HEK293T (cell line): ENCODE data around the gene NUDT19.

Source experiments
- CTCF ChIA-PET: fragments of 350-600 bp; formaldehyde crosslinking; extraction: SDS; loops from one replicate; lab custom pipeline; 2021; ENCODE audit warnings: antibody characterized with exemption, inconsistent platforms; lab: Yijun Ruan, JAX
- POLR2A ChIA-PET: fragments of 350-600 bp; formaldehyde crosslinking; extraction: SDS; loops from one replicate; lab custom pipeline; 2020; ENCODE audit warnings: antibody characterized with exemption, inconsistent platforms; lab: Yijun Ruan, JAX
- DNase-seq: peaks from one replicate; pipeline ENCODE4 v3.0.0; 2012; ENCODE audit warnings: mixed read lengths; ENCODE audit errors: extremely low spot score
- ARNT ChIP-seq: fragments of 450-650 bp; IDR thresholded peaks from 2 replicates; pipeline ENCODE4 v1.6.1; 2017; ENCODE audit warnings: mild to moderate bottlenecking
- BHLHE40 ChIP-seq: fragments of 450-650 bp; IDR thresholded peaks from 2 replicates; pipeline ENCODE4 v1.6.1; 2016; ENCODE audit warnings: mild to moderate bottlenecking, moderate library complexity, borderline replicate concordance
- CTBP1 ChIP-seq: fragments of 450-650 bp; IDR thresholded peaks from 2 replicates; pipeline ENCODE4 v1.6.1; 2016; ENCODE audit warnings: borderline replicate concordance
- ELF4 ChIP-seq: fragments of 450-650 bp; IDR thresholded peaks from 2 replicates; pipeline ENCODE4 v1.6.1; 2017; ENCODE audit warnings: antibody characterized with exemption
- FOXA1 ChIP-seq: fragments of 450-650 bp; IDR thresholded peaks from 2 replicates; pipeline ENCODE4 v1.6.1; 2016; ENCODE audit warnings: mild to moderate bottlenecking
- FOXK2 ChIP-seq: fragments of 450-650 bp; IDR thresholded peaks from 2 replicates; pipeline ENCODE4 v1.6.1; 2016; ENCODE audit warnings: mild to moderate bottlenecking
- FOXM1 ChIP-seq: fragments of 450-650 bp; IDR thresholded peaks from 2 replicates; pipeline ENCODE4 v1.6.1; 2017; ENCODE audit warnings: mild to moderate bottlenecking, borderline replicate concordance
- HDGF ChIP-seq: fragments of 450-650 bp; IDR thresholded peaks from 2 replicates; pipeline ENCODE4 v1.6.1; 2017; ENCODE audit warnings: antibody characterized with exemption, borderline replicate concordance
- L3MBTL2 ChIP-seq: fragments of 450-650 bp; conservative IDR thresholded peaks from 2 replicates; pipeline ENCODE4 v1.6.1; 2016; ENCODE audit warnings: mild to moderate bottlenecking
- LEF1 ChIP-seq: fragments of 450-650 bp; IDR thresholded peaks from 2 replicates; pipeline ENCODE4 v1.6.1; 2017; ENCODE audit warnings: mild to moderate bottlenecking, borderline replicate concordance
- NFRKB ChIP-seq: fragments of 450-650 bp; IDR thresholded peaks from 2 replicates; pipeline ENCODE4 v1.6.1; 2016; ENCODE audit warnings: mild to moderate bottlenecking, moderate library complexity
- SP1 ChIP-seq: fragments of 450-650 bp; IDR thresholded peaks from 2 replicates; pipeline ENCODE4 v1.6.1; 2017
- SUZ12 ChIP-seq: fragments of 450-650 bp; IDR thresholded peaks from 2 replicates; pipeline ENCODE4 v1.6.1; 2016; ENCODE audit warnings: mild to moderate bottlenecking
- TARDBP ChIP-seq: fragments of 450-650 bp; IDR thresholded peaks from 2 replicates; pipeline ENCODE4 v1.6.1; 2016
- ZNF384 ChIP-seq: fragments of 450-650 bp; IDR thresholded peaks from 2 replicates; pipeline ENCODE4 v1.6.1; 2016
- TF ChIP-seq, protein P1 (sequence below): fragments of 450-650 bp; IDR thresholded peaks from 2 replicates; pipeline ENCODE4 v1.6.1; 2016

Gene NUDT19

DNA sequence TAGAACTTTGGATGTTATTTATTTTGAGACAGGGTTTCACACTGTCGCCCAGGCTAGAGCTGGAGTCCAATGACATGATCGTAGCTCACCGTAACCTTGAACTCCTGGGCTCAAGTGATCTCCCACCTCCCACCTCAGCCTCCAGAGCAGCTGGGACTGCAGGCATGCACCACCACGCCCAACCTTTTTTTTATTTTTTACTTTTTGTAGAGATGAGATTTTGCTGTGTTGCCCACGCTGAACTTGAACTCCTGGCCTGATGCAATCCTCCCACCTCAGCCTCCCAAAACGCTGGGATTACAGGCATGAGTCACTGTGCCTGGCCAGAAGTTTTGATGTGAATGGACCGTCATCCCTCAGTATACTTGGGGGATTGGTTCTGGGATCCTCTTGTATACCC lies 30.3 kb upstream of the NUDT19 start:
- TF ChIP-seq ZNF384 (no peak), LEF1 (no peak), FOXA1 (no peak), L3MBTL2 (no peak), NFRKB (no peak), FOXM1 (no peak), SUZ12 (no peak)
- DNase-seq: no peak
- ChIA-PET POLR2A (no interaction called here), CTCF (no interaction called here)

DNA sequence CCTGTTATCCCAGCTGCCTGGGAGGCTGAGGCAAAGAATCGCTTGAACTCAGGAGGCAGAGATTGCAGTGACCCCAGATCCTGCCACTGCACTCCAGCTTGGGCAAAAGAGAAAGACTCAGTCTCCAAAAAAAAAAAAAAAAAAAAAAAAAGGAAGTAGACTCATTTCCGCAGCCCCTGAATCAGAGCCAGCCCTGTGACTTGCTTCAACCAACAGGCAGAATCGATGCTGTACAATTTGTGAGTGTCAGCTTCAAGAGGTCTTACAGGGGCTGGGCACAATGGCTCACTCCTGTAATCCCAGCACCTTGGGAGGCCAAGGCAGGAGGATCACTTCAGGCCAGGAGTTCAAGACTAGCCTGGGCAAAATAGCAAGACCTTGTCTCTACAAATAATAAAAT lies 29.4 kb upstream of the NUDT19 start:
- no peak for DNase-seq
- ChIA-PET CTCF (no interaction called here), POLR2A (no interaction called here)
- TF ChIP-seq ZNF384 (no peak), BHLHE40 (no peak), TARDBP (no peak), SP1 (no peak), SUZ12 (no peak), ELF4 (no peak), FOXM1 (no peak), FOXA1 (no peak), CTBP1 (no peak), ARNT (no peak), LEF1 (no peak), L3MBTL2 (no peak)

DNA sequence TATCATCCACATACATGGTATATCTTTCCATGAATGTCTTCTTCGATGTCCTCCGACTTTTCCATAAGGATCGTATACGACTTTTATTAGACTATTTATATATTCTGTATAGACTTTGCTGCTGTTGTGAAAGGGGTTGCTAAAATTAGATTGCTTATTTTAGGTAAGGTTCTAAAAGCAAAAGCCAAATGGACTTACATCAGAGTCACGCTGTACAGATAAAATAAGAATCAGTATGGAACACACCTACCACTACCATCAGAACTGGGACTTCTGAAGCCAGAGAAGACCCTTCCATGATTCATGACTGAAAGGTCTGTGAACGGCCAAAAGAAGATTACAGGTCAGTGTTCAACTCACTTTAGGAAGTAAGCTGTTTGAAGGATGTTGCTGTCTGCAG lies 25.5 kb upstream of the NUDT19 start:
- no peak for TF ChIP-seq FOXM1
- no peak for TF ChIP-seq ZNF384
- TF ChIP-seq CTBP1: no peak
- no peak for TF ChIP-seq NFRKB
- TF ChIP-seq LEF1: no peak
- no peak for TF ChIP-seq ARNT
- no peak for TF ChIP-seq SP1
- no peak for TF ChIP-seq HDGF
- TF ChIP-seq, protein P1, sequence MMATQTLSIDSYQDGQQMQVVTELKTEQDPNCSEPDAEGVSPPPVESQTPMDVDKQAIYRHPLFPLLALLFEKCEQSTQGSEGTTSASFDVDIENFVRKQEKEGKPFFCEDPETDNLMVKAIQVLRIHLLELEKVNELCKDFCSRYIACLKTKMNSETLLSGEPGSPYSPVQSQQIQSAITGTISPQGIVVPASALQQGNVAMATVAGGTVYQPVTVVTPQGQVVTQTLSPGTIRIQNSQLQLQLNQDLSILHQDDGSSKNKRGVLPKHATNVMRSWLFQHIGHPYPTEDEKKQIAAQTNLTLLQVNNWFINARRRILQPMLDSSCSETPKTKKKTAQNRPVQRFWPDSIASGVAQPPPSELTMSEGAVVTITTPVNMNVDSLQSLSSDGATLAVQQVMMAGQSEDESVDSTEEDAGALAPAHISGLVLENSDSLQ: no peak
- no peak for TF ChIP-seq FOXA1
- no peak for TF ChIP-seq BHLHE40
- no peak for TF ChIP-seq ELF4
- TF ChIP-seq TARDBP: no peak
- TF ChIP-seq FOXK2: no peak
- ChIA-PET POLR2A (no interaction called here), CTCF (no interaction called here)
- DNase-seq: no peak

DNA sequence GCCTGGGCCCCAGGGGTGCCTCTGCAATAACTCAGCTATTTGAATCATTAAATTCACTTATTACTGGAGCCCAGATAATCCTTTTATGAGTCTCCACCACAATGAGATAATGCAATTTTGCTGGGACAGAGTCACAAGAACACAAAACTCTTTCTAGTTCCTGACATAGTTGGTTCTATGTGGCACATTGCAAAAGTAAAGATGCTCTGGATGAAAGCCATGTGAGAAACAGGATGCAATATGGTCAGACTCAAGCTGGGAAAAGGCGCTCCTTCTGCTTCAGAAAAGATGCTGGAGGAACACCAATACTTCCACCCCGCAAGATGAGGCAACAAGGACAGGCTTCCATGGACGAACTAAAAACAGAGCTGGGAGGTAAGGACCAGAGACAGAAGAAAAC lies 22.3 kb upstream of the NUDT19 start:
- ChIA-PET POLR2A (interaction anchor here (2.0 kb wide), 1 partner anchor 88 kb away, joined by 5 read pairs; the partner anchor contains the start of gene PDCD5), CTCF (no interaction called here)
- DNase-seq: no peak
- TF ChIP-seq BHLHE40: no peak
- no peak for TF ChIP-seq HDGF
- no peak for TF ChIP-seq L3MBTL2
- TF ChIP-seq SUZ12: no peak
- TF ChIP-seq TARDBP: no peak
- no peak for TF ChIP-seq LEF1
- no peak for TF ChIP-seq FOXA1
- no peak for TF ChIP-seq NFRKB
- TF ChIP-seq ARNT: no peak
- TF ChIP-seq, protein P1: no peak
- TF ChIP-seq CTBP1: no peak
- TF ChIP-seq ELF4: no peak

DNA sequence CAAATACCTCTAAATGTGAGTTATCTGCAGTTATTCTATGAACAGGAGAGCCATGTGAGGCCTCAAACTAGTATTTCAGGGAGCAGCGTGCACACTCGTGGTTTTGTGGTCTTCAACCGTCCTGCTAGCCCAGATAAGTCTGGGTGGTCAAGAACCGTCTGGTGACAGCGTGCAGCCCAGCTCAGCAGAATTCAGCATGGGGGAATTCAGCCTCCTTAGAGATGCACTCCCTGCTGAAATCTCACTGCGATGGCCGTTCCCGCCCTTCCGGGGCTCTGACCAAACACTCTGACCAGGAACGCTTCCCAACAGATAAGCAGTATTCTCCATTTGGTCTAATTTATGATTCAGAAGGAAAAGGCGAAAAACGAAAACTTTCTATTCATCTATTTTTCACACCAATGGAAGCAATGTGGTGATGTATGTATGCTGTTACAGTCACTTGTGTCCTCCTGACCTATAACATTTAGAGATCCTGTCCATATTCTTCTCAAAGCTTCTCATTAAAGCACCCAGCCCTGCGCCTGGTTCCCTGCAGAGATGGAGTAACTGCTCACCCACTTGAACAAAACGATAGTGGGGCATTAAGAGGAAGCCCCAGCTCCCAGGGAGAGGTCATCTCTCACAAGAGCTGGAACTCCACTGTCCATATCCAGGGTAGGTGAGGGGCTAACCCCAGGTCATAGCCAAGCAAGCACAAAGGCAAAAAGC lies 19.6 kb upstream of the NUDT19 start:
- no peak for TF ChIP-seq L3MBTL2
- no peak for TF ChIP-seq FOXM1
- TF ChIP-seq NFRKB: no peak
- no peak for TF ChIP-seq SUZ12
- no peak for TF ChIP-seq BHLHE40
- no peak for TF ChIP-seq FOXA1
- TF ChIP-seq SP1: no peak
- TF ChIP-seq ARNT: no peak
- no peak for TF ChIP-seq TARDBP
- no peak for TF ChIP-seq ELF4
- no peak for TF ChIP-seq FOXK2
- TF ChIP-seq, protein P1: no peak
- DNase-seq: no peak
- ChIA-PET CTCF (no interaction called here), POLR2A (no interaction called here)

DNA sequence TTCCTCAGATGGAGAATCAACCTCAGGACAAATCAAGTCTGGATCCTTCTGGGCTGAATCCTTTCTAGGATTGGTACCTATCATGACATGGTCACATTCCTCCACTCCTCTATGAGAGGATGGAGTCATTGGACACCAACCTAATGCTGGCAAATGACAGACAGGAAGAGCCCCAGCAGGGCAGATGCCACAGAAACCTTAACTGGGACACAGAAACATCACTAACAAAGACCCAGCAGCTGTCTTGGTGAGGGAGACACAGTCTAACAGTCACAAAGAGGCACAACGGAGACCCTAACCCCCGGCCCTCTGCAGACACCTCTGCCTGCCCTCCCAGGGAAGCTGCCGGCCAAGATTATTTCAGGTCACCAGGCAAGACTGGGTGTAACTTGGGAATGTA lies 18.8 kb upstream of the NUDT19 start:
- ChIA-PET POLR2A (no interaction called here), CTCF (no interaction called here)
- no peak for DNase-seq
- no peak for TF ChIP-seq ZNF384
- no peak for TF ChIP-seq CTBP1
- no peak for TF ChIP-seq BHLHE40
- no peak for TF ChIP-seq FOXM1
- no peak for TF ChIP-seq HDGF
- TF ChIP-seq SP1: no peak
- no peak for TF ChIP-seq L3MBTL2
- no peak for TF ChIP-seq NFRKB
- TF ChIP-seq FOXK2: no peak
- no peak for TF ChIP-seq FOXA1
- TF ChIP-seq ELF4: no peak
- TF ChIP-seq SUZ12: no peak
